GM19193 (cell line): ENCODE data around the gene PDLIM1.

Experiments
- POLR2A ChIP-seq: IDR thresholded peaks from 4 replicates; pipeline ENCODE4 v1.6.1; 2011; ENCODE audit not compliant: insufficient read depth, insufficient read length; ENCODE audit errors: extremely low read depth

PDLIM1 gene

GRCh38 chr10:95229724-95230627 is 60.8 kb downstream of the PDLIM1 start:
- no peak for TF ChIP-seq POLR2A

GRCh38 chr10:95225136-95225535 is 65.7 kb downstream of the PDLIM1 start:
- TF ChIP-seq POLR2A, result no peak

GRCh38 chr10:95221124-95221523 is 69.7 kb downstream of the PDLIM1 start:
- TF ChIP-seq POLR2A, result no peak

GRCh38 chr10:95220539-95220938 is 70.3 kb downstream of the PDLIM1 start:
- no peak for TF ChIP-seq POLR2A

DNA sequence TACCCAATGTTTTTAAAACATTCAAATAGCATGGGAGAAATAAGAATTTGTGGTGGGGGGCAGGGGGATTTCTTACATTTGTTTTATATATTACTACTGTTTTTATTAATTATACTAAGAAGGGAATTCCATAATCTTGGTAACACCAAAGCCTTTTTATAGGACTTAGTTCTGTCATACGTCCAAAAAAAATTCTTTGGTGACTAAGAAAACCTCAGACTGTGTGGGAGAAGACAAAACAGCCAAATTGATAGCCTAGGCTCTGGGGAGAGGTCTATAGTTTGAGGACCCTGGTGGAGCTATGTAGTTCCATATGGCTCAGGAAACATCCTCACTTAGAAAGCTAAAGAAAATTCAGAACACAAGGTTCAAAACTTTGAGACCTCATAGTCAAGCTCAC is 73.3 kb downstream of the PDLIM1 start:
- no peak for TF ChIP-seq POLR2A

DNA sequence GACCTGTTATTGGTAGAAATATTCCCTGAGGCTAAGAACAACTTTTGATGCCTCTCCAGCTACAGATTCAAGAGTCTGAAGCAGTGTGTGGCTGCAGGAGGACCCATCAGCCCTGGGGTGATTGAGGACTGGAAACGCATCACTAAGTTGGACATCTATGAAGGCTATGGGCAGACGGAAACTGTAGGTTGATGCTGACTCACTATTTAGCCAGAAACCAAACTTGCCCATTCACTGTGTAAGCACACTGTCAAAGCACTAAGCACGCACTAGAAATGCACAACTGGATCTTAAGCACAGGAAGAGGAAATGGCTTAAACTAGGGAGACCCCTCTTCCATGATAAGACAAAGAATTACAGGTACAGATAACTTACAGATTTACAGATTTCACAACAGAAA is 76.0 kb downstream of the PDLIM1 start:
- no peak for TF ChIP-seq POLR2A

DNA sequence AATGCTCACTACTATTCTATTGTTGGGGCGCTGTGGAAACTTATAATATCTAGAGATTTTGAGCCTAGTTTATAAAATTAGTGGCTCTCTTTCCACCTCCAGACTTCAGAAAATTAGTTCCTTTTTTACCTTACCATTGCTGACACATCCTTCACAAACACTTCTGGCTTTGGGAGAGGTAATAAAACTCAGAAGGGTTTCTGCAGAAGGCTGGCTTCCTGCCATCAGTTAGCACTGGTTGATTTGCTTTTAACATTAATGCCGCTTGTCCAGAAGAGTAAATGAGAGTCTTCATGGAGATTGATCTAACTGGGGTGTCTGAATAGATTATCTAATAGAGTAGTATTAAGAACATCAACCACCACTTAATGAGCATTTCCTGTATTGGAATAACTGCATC is 76.4 kb downstream of the PDLIM1 start:
- no peak for TF ChIP-seq POLR2A

- TF ChIP-seq POLR2A, result no peak
These were observed 79.1 kb downstream of the PDLIM1 start for GRCh38 chr10:95211606-95212279.

GRCh38 chr10:95209509-95210127 is 81.2 kb downstream of the PDLIM1 start:
- TF ChIP-seq POLR2A, result no peak

- no peak for TF ChIP-seq POLR2A
These were observed 82.0 kb downstream of the PDLIM1 start for GRCh38 chr10:95208702-95209391.

DNA sequence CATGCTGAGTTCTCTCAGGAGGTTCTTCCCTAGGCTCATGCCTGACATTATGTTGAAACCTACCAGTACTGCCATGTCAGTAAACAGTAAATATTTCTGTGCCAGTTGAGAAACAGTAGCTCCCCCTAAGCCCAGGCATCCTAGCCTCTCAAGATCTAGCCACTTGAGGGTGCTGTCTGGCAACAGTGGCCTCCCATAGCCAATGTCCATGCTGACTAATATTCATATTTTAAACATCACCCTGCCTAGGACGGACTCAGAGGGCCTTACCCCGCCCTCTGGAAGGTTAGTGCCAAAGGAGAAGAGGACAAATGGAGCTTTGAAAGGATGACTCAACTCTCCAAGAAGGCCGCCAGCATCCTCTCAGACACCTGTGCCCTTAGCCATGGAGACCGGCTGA is 89.1 kb downstream of the PDLIM1 start:
- TF ChIP-seq POLR2A, result no peak

- TF ChIP-seq POLR2A, result no peak
These were observed 94.8 kb downstream of the PDLIM1 start for GRCh38 chr10:95196046-95196445.

- no peak for TF ChIP-seq POLR2A
These were observed 96.9 kb downstream of the PDLIM1 start, which contains the start of gene ACSM6 for GRCh38 chr10:95193944-95194343. TSS of gene ACSM6 (plus strand) at chr10:95194238. CDS start at chr10:95194486, 248 bp downstream.

GRCh38 chr10:95188593-95188992 is 102.2 kb downstream of the PDLIM1 start:
- no peak for TF ChIP-seq POLR2A

DNA sequence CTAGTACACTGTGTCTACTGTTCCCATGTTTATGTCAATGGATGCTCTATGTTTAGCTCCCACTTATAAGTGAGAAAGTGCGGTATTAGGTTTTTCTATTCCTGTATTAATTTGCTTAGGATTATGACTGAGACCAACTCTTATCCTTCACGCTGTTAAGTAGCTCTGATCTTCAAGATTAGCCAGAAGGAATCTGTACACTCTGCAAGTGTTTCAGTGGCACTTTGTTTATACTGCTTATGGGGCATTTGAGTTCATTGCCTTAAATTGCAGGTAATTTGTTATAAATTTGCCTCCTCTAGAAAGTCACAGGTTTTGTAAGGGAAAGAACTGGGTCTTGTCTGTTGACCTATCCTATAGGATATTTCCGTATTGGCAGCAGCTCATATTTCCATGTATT is 103.2 kb downstream of the PDLIM1 start:
- no peak for TF ChIP-seq POLR2A
